Measurements from ENCODE around the gene PPA2.
"Not testable (repeated sequence)": the region's sequence is repeated elsewhere in the genome, so short reads cannot be mapped to it uniquely, and the experiment has no call there.

PPA2 gene

DNA sequence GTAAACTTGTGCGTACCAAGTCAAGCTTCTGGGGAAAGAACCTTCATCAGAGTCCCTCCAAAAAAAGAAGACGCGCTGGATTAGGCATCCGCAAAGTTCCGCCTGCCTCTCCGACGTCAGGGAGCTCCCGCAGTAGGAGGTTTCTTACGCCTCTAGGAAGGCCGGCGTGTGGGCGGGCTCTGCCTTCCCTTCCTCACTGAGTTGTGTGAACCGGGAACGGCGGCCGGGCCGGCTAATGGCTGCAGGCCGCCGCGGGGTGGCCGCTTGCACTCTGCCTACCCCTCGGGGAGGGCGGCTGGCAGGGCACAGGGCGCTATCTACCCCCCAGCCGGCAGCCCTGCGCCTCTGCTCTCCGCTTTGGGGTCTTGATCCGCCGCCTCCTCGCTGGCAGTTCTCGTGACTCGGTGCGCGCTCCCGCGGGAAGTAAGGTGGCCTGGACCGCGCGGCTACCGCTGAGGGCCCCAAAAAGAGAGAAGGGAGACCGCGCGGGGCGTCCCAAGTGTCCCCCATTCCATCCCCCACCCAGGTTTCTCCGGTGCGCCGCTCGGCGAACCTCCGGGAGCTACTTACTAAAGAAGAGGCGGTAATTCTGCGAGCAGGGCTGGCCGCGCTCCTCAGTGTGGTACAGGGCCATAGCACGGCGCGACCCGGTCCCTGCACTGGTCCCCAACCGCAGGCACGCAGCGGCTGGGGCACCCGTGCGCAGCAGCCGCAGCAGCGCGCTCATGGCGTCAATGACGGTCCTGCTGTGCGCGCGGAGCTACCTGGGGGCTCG is at the start of gene PPA2:
Gene PPA2, minus strand, starts transcription at position 739 of the 775 bp plus-strand sequence. Its CDS starts 12 bp downstream, at position 727.
- peak; percentile 85 for DNase-seq

DNA sequence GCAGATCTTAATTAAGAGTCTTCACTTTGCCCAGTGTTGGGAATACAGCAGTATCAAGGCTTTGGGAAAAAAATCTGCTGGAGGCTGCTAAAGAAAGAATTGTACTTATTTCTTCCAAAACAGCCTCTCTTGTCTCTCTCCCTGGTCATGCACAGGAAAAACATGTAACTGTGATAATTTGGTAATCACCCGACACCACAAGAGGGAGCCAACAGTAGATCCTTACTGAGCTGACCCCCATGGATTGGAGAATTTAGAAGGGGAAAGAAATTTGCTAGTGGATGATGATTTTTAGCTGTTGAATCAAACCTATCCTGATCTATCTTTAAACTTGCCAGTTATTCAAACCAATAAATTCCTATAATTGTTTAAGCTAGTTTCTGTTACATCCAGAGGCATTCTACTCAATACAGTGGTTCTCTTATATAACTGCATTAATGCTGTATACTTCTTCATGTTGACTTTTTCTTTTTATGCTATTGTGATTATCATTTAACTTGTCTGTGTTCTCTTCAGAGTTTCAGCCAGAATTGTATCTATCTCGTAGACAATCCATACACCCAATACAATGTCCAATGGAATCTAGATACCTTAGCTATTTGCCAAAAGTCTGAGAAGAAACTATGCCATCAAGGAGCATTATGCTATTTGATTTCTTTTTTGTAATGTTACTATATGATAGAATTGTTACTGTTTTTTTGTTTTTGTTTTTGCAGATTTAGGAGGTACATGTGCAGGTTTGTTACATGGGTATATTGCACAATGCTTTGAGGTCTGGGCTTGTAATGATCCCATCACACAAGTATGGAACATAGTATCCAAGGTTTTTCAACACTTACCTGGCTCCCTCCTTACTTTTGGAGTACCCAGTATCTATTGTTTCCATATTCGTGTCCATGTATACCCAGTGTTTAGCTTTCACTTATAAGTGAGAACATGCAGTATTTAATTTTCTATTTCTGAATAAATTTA is 47.2 kb upstream of the PPA2 start:
- no peak for DNase-seq

DNA sequence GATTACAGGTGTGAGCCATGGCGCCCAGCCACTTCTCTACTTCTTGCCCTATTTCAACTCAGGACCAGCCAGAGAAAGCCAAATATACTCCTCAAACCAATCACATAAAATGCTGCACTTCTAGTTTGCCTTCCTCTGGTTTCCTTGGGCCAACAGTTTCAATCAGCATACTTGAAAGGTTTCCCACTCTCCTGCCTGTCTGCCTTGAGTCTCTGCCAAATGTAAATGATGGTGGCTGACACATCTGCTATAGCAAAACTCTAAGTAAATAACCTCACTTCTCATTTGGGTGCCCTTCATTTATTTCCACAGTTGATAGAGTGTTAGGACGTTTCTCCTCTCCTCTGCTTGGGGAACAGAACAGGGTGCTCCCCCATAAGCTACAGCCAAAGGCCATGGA is 36.4 kb upstream of the PPA2 start:
- no peak for DNase-seq

DNA sequence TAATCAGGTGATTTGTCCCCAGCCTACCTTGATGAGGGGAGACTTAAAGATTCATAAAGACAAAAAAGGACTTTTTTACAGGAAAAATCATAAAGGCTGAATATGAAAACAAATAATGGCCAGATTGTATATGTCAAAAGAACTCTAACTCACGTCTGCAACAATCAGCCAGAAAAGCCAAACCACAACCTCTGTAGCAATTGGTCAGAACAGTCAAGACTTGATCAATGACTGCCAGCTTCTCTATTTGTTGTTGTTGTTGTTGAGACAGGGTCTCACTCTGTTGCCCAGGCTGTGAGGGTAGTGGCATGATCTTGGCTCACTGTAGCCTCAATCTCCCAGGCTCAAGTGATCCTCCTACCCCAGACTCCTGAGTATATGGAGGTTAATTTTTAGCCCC is 35.9 kb upstream of the PPA2 start:
- DNase-seq: no peak

DNA sequence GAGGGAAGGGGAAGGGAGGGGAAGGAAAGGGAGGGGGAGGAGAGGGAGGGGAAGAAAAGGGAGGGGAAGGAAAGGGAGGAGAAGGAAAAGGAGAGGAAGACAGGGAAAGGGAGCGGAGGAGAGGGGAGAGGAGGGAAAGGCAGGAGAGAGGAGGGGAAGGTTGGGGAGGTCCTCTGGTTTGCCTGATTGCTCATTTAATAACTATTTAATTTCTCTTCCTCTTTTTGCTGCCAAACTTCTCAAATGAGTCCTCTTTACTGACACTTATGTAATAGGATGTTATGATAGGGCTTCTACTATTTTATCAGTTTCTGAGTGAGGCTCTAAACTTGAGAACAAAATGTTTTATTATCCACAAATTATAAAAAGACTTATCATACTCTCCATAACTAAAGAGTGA is 35.4 kb upstream of the PPA2 start:
- DNase-seq: no peak

DNA sequence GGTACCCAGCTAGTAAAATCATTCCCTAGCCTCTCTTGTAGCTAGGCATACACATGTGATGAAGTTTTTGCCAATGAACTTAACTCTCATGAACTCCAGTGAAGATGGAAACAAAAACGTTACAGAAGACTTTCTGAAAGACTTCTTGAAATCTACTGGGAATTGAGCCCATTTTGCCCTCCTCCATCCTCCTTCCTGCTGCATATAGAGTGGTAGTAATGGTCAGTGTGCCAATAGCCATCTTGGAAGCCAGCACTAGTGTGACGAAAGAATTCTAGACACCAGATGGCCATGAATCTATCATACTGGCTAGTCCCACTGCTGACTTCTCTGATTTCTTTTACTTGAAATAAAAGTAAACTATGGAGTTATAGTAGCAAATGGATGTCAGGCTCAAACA is 30.9 kb upstream of the PPA2 start:
- DNase-seq: no peak

DNA sequence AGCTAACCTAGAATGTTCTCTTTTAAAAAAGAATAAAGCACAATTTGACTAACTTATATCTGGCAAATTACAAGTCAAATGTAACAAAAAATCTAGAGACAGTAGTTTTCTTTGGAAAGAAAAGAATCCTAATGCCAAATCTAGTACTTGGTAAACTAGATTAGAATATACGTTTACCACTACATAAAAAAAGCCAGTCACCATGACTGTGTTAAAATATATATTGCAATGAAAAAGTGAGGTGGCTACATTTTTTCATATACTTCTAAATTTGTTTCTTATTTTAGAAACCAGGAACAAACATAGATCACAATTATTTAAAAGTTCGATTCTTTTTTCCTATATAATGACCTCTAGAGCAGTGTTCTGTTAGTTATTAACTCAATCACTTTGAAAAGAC is 29.6 kb upstream of the PPA2 start:
- no peak for DNase-seq

DNA sequence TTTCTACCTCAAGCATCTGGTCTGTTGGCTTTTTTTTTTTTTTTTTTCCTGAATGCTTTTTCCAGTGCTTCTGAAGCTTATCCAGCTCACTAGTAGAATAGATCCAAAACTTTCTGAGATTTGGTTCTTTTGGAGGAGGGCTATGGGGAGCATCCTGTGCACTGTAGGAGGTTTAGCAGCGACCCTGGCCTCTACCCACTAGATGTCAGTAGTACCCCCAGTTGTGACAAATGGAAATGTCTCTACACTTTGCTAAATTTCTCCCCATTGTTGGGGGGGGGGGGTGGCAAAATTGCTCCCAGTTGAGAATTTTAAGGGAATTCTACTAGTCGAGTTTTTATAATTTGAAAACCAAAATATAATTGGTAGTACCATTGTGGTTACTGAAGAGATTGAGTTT is 23.0 kb upstream of the PPA2 start:
- DNase-seq: no peak

DNA sequence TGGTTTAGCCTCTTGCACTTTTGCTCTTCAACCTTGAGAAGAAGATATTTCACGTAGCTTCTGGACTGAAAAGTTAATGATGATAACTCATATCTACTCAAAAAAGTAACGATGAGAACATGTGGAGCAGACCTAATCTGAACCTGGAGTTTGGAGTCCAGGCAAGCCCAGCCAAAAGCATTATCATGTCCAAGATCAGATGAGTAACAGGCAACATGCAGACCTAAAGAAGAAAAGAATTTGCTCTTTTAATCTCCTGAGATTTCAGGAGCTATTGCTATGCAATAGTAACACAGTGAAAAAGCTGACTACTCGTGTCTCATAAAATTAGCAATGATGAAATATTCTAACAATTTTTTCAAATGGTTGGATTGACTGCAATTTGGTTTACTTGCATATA is 21.8 kb upstream of the PPA2 start:
- DNase-seq: no peak

DNA sequence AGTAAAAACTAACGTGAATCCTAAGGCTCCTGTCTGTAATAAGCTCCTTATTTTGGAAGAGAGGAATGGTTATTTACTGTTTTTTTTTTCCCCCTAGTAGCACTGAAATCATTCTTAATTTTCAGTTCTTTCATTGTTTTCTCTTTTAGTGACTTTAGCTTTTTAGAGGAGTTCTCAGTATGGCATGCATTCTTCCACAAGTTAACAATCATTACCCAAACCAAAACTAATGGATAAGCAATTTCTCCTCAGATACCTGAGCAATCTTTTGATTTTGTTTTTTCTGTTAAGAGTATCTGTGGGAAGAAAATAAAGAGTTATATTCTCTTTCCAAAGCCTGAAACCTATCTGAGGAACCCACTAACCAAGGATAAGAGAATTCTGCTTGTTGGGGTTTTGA is 16.7 kb upstream of the PPA2 start:
- no peak for DNase-seq

DNA sequence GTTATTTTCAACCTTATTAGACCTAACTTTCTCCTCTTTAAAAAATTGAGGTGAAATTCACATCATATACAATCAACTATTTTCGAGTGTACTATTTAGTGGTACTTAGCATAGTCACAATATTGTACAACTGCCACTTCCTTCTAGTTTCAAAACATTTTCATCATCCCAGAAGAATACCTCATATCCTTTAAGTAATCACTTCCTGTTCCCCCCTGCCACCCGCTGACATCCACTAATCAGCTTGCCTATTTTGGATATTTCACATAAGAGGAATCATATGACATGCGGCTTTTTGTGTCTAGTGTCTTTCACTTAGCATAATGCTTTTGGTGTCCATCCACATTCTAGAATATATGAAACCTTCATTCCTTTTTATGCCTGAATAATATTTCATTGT is 10.0 kb upstream of the PPA2 start:
- no peak for DNase-seq

DNA sequence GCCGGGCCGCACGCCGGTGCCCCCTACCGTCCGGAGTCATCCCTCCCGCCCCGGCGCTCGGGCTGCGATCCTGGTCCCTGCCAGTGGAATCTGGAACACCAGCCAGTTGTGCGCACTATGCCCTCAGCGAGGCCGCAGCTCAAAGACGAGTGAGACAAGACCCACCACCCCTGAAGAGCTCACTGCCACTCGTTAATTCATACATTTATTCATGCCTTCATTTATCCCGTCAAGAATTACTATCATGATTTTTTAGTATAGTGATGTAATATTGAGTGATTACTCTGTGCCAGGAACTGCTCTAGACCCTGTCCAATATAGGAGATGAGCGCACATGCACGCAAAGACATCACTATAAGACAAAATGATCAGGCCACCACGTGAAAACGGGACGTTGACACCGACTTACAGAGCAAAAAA is 247 bp upstream of the PPA2 start:
- DNase-seq: peak; percentile 88

DNA sequence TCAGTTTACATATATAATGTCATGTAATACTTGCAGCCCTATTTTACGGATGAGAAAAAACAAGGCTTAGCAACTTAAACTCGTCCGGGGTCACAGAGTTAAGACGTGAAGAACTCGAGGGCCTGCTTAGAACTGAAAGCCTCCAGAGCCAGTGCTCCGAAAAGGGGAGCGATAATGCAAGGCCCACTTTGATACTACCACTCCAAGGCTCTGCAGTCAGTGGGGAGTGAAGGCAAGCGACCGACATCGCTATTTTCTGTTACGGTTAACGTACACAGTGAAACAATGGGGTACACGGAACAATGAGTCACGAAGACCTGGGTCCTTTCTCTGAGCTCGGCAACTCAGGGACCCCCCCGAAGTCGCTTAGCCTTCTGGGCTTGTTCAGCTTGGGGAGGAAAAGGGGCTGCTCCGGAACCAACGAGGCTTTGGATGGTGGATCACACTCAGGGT is 965 bp downstream of the PPA2 start:
- DNase-seq: no peak

DNA sequence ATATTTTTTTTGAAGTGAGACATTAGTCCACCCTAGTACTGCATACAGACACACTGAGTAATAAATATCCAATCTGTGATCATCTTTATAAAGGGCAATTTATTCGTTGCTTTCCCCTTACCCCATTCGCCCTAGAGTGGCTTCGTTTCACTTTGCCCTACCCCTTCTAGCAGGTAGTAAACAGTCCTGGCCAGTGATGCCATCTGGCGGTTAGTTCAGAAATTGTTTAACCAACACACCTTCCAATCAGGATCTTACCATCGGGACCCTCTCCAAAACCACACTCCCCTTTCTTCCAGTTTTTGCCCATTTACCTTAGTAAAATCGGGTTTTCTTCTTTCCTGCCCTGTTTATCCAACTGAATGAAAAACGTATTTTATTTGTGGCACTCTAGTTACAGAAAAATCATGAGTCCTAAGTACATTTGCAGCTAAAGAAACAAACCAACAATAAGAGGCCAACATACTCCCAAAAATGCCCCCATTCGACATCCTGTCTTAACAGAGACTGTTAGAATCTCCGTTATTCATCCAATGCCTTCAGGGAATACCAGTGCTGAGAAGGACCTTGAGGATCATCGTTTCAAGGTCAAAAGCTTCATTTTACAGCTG is 2.2 kb downstream of the PPA2 start:
- peak; percentile 74 for DNase-seq

DNA sequence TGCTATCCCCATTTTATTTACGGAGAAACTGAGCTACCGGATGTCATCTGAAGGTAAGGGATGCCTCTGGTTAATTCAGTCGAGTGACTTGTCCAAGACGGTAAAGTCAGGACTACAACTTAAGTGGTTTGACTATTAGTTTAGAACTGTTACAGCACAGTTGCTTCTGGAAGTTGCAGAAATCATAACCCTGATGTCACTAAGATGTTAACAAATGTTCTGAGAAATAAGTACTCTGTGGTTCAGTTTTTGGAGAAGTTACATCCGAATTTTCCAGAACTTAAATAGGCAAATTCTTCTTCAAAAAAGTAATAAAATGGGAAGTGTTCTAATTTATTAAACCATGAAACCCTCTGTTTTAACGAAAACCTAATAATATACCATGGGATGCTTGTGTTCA is 3.1 kb downstream of the PPA2 start:
- DNase-seq: no peak

DNA sequence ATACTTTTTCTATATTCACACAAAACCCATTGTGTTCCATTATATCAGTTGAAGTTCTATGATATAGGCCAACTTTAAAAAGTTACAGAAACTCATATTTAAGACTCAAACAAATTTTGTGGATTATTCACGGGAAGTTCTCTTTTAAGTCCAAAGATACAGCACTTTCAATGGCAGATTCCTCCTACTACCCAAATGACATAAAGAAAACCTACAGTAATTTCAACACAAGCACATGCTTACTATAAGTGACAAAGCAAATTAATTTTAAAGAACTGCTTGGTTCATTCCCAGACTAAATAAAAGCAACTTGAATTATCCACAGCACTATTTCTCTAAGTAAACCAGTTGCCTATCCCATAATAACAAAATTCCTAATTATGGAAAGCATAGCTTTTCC is 4.1 kb downstream of the PPA2 start:
- DNase-seq: no peak

DNA sequence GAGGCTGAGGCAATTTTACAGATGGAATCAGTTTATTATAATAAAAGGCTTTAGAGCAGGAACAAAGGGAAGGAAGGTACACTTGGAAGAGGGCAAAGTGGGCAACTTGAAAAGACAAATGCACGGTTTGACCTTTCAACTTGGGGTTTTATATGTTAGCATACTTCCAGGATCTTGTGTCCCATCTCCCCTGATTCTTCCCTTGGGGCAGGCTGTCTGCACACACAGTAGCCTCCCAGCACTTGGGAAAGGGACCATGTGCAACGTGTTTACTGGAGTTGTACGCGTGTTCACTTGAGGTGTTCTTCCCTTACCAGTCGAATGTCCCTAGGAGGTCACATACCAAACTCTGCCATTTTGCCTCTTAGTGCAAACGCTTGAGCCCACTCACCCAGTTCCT is 7.3 kb downstream of the PPA2 start:
- DNase-seq: no peak

DNA sequence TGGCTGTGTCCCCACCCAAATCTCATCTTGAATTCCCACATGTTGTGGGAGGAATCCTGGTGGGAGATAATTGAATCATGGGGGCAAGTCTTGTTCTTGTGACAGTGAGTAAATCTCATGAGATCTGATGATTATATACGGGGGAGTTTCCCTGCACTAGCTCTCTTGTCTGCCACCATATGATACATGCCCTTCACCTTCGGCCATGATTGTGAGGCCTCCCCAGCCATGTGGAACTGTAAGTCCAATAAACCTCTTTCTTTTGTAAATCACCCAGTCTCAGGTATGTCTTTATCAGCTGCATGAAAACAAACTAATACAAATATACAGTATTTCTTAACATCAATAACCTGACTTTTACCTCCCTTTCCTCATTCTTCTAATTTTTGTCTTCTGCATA is 9.3 kb downstream of the PPA2 start:
- not testable (repeated sequence) for DNase-seq

DNA sequence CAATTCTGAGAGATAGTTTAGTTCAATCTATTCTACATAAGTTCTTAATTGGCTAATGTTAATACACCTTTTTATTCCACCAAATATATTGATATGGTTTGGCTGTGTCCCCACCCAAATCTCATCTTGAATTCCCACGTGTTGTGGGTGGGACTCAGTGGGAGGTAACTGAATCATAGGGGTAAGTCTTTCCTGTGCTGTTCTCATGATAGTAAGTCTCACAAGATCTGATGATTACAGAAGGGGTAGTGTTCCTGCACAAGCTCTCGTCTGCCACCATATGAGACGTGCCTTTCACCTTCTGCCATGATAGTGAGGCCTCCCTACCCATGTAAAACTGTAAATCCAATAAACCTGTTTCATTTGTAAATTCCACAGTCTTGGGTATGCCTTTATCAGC is 11.3 kb downstream of the PPA2 start:
- DNase-seq: no peak

DNA sequence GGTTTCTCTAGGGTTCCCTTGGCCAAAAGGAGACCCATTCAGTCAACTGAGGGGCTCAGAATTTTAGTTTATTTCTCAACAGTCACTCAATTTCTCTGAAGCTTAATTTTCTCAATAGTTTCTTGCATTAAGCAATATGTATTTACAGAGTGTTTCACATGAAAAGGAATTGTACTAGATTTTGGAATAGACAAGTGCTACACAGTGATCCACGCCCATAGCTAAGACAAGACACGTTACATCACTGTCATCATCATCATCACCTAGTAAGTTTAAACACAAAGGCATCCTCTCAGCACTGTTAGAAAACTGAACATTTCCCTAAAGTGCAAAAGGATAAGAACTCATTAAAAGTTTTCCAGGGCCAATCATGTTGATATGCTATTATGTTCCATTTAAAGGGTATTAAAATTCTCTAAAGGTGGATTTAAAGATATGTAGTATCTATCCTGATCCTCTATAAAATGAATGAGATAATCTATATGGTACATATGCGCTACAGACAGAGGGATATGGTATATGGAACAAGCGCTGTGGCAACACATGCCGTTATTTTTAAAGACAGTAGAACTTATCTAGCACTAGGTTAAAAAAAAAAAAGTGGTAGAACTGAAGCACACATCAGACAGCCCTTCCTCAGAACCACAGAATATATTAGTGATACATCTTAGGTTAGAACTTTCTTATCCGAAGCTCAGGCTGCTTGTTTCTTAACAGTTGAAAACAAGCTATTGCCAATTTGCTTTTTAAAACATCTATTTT is 12.1 kb downstream of the PPA2 start:
- DNase-seq: no peak

DNA sequence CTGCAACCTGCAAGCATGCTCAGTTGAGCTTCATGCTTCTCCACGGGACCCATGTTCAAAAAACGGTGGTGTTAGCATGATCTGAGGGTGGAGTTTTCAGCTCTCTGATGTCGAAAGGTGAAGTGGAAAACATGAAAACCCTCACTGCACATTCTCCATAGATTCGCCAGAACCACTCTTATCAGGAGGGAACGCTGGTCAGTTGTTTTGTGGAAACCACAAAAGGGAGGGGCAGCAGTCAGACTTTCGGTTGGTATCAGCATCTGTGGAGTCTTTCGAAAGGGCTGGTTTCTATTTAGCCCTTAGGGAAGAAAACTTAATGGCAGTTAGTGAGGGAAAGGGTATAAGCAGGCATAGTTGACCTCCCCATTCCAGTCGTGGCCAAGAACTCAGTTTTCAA is 12.6 kb downstream of the PPA2 start:
- DNase-seq: no peak

DNA sequence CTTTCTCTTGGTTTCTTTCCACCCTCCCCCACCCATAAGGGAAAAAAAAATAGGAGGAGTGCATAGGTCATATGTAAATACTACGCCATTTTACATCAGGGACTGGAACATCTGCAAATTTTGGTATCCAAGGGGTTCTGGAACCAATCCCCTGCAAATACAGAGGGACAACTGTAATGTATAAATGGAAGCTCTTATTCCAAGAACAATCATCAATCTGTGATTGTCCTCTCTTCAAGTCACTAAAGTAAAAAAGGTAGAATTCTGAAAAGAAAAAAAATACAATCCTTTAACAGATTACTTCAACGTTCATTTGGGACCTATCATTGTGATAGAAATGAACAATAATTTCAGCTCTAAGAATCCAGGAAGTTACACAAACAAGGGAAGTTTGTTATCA is 13.6 kb downstream of the PPA2 start:
- no peak for DNase-seq

DNA sequence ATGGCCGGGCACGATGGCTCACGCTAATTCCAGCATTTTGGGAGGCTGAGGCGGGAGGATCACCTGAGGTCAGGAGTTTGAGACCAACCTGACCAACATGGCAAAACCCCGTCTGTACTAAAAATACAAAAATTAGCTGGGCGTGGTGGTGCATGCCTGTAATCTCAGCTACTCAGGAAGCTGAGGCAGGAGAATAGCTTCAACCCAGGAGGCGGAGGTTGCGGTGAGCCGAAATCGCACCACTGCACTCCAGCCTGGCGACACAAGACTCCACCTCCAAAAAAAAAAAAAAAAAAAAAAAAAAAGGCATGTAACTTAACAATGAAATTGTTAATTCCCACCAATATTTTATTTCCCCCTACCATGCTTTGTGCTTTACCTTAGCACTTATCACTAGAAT is 15.3 kb downstream of the PPA2 start:
- DNase-seq: not testable (repeated sequence)

All from stimulated activated CD8-positive, alpha-beta memory T cell treated with anti-CD3 and anti-CD28 coated beads, Interleukin-4, amount 100 ng/mL, for 48 hours (primary cell).